ENCODE measurements around the gene PRR36.

The PRR36 gene

GRCh38 chr19:7912697-7913564 is 38.7 kb upstream of the PRR36 start:
- DNase-seq, result no peak

- DNase-seq, result no peak
Observed at GRCh38 chr19:7912144-7912696, 38.0 kb upstream of the PRR36 start.

- DNase-seq, result no peak
Observed at GRCh38 chr19:7911508-7912143, 37.4 kb upstream of the PRR36 start.

GRCh38 chr19:7910321-7911161 is 36.4 kb upstream of the PRR36 start:
- DNase-seq, result no peak

GRCh38 chr19:7909471-7910067 is 35.4 kb upstream of the PRR36 start:
- no peak for DNase-seq

- no peak for DNase-seq
Observed at GRCh38 chr19:7908742-7909461, 34.7 kb upstream of the PRR36 start.

- DNase-seq, result no peak
Observed at GRCh38 chr19:7908078-7908699, 34.0 kb upstream of the PRR36 start.

- DNase-seq, result no peak
Observed at GRCh38 chr19:7907544-7907943, 33.4 kb upstream of the PRR36 start.

GRCh38 chr19:7907122-7907521 is 32.9 kb upstream of the PRR36 start:
- no peak for DNase-seq

- DNase-seq, result no peak
Observed at GRCh38 chr19:7905859-7906258, 31.7 kb upstream of the PRR36 start.

GRCh38 chr19:7905268-7905667 is 31.1 kb upstream of the PRR36 start:
- no peak for DNase-seq

GRCh38 chr19:7904074-7905020 is 30.2 kb upstream of the PRR36 start:
- no peak for DNase-seq

GRCh38 chr19:7903244-7904073 is 29.3 kb upstream of the PRR36 start, which contains the start of gene MAP2K7:
Gene MAP2K7 (plus strand): TSS chr19:7903877. CDS start chr19:7903945, 68 bp downstream.
- DNase-seq, result peak; percentile 100

- no peak for DNase-seq
Observed at GRCh38 chr19:7902796-7903243, 28.6 kb upstream of the PRR36 start.

- no peak for DNase-seq
Observed at GRCh38 chr19:7901337-7901736, 27.1 kb upstream of the PRR36 start.

GRCh38 chr19:7900931-7901330 is 26.7 kb upstream of the PRR36 start:
- no peak for DNase-seq

- no peak for DNase-seq
Observed at GRCh38 chr19:7900401-7900870, 26.2 kb upstream of the PRR36 start.

- no peak for DNase-seq
Observed at GRCh38 chr19:7899751-7900378, 25.7 kb upstream of the PRR36 start.

- DNase-seq, result no peak
Observed at GRCh38 chr19:7898967-7899366, 24.8 kb upstream of the PRR36 start.
